Activated T-cell treated with anti-CD3 and anti-CD28 coated beads, Interleukin-2, amount 50 U/mL, for 72 hours (primary cell): Measurements from ENCODE around the gene TAAR9. TPM values are rescaled to one million over a fixed set of nuclear protein-coding genes. Genes with fewer than 3 reads are reported as not detected.

Experiments used
- ATAC-seq, 2 donors: fragments of 150-1000 bp; cut with Tn5 transposase; replicated peaks in 1 of 2; 2 replicates each; pipeline ENCODE4 v1.10.0; 2021; ENCODE audit warnings: moderate library complexity in 2 of 2, mild to moderate bottlenecking in 1 of 2
- DNase-seq, 2 donors: peaks; one replicate each; pipeline ENCODE4 v3.0.0; 2021 to 2022; ENCODE audit warnings: mixed read lengths in 1 of 2
- H3K27ac Mint-ChIP-seq: one replicate; pipeline ENCODE4 v1.8.0; 2022; ENCODE audit warnings: mild to moderate bottlenecking, moderate library complexity, mixed read lengths
- H3K27me3 Mint-ChIP-seq: one replicate; pipeline ENCODE4 v1.8.0; 2022; ENCODE audit warnings: low read depth, mixed read lengths
- H3K36me3 Mint-ChIP-seq, 2 donors: one replicate each; pipeline ENCODE4 v1.8.0; 2022; ENCODE audit warnings: mixed read lengths in 2 of 2, mild to moderate bottlenecking in 1 of 2; ENCODE audit not compliant: insufficient read depth in 2 of 2
- H3K4me1 Mint-ChIP-seq: one replicate; pipeline ENCODE4 v1.8.0; 2022; ENCODE audit warnings: low read depth, mixed read lengths
- H3K4me3 Mint-ChIP-seq, 2 donors: one replicate each; pipeline ENCODE4 v1.8.0; 2022; ENCODE audit warnings: mild to moderate bottlenecking in 2 of 2, mixed read lengths in 2 of 2, moderate library complexity in 2 of 2
- H3K9me3 Mint-ChIP-seq, 2 donors: one replicate each; pipeline ENCODE4 v1.8.0; 2022; ENCODE audit warnings: mixed read lengths in 2 of 2
- total RNA-seq, 2 donors: library from RNA; stranded (reverse); gene quantifications; one replicate each; pipeline ENCODE4 v1.2.3, GENCODE V29; 2022

Gene TAAR9
- total RNA-seq, 2 donors from 2014 or later: not detected

DNA sequence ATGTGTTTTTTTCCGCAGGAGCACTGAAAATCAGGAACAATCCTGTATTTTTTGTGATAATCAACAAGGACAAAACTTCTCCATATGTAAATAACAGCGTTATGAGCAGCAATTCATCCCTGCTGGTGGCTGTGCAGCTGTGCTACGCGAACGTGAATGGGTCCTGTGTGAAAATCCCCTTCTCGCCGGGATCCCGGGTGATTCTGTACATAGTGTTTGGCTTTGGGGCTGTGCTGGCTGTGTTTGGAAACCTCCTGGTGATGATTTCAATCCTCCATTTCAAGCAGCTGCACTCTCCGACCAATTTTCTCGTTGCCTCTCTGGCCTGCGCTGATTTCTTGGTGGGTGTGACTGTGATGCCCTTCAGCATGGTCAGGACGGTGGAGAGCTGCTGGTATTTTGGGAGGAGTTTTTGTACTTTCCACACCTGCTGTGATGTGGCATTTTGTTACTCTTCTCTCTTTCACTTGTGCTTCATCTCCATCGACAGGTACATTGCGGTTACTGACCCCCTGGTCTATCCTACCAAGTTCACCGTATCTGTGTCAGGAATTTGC is 32.2 kb downstream of the TAAR9 start, which contains the start of gene TAAR6:
Gene TAAR6, plus strand, starts transcription at position 102 of the 557 bp plus-strand sequence. Its CDS starts 0 bp downstream, at position 102.
- H3K27ac Mint-ChIP-seq: no peak within 1 kb of the TSS
- H3K4me1 Mint-ChIP-seq: no peaks in the 10 kb centered on the region
- no peak for DNase-seq
- H3K4me3 Mint-ChIP-seq: no peak within 1 kb of the TSS
- no peak for ATAC-seq
- no peaks in the 10 kb centered on the region for H3K9me3 Mint-ChIP-seq
- H3K36me3 Mint-ChIP-seq: no peaks in the 10 kb centered on the region
- H3K27me3 Mint-ChIP-seq: peaks cover 31% of the 10 kb centered on the region

DNA sequence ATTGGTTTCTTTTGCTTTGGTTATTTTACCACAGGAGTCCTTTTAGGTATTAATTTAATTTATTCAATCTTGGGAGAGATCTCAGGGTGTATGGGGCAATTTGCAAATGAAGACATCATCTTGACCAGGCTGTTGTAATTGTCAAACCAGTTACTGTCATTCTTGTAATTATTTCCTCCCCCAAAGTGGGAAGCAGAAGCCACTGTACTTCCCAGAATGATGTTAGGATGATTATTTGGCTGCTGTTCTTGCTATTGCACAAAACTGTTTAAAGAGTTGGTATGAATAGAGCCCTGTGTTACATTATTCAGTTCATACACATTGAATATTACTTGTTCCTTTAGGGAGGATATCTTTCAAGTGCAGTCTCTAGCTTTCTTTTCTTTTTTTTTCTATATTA is 33.7 kb downstream of the TAAR9 start:
- Mint-ChIP-seq H3K4me3 (no peak overlapping the region), H3K4me1 (no peaks in the 10 kb centered on the region), H3K27ac (no peak overlapping the region), H3K36me3 (no peaks in the 10 kb centered on the region), H3K9me3 (no peaks in the 10 kb centered on the region), H3K27me3 (peaks cover 38% of the 10 kb centered on the region)
- ATAC-seq (no peak), DNase-seq (no peak)

DNA sequence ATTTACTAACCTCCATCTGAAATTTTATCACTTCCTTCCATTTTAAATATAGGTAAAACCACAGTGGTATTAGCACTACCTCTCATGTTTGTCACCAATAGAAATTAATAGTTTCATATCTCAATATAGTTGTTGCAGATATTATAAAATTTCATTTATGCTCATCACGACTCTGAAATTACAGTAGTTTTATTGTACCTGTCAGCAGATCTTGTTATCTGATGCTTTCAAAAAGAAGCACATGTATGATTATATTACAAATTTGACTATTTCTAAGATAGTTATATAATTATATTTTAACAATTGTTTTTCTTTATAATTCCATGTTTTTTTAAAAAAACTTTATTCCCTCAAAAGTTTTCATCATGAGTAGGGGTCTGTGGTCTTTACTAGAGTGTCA is 46.6 kb downstream of the TAAR9 start:
- no peaks in the 10 kb centered on the region for H3K36me3 Mint-ChIP-seq
- H3K4me3 Mint-ChIP-seq: no peak overlapping the region
- ATAC-seq (no peak), DNase-seq (no peak)
- H3K4me1 Mint-ChIP-seq: no peaks in the 10 kb centered on the region
- peaks cover 0 to 2% of the 10 kb centered on the region in 2 donors for H3K9me3 Mint-ChIP-seq
- H3K27ac Mint-ChIP-seq: no peak overlapping the region
- H3K27me3 Mint-ChIP-seq: peaks cover 29% of the 10 kb centered on the region

DNA sequence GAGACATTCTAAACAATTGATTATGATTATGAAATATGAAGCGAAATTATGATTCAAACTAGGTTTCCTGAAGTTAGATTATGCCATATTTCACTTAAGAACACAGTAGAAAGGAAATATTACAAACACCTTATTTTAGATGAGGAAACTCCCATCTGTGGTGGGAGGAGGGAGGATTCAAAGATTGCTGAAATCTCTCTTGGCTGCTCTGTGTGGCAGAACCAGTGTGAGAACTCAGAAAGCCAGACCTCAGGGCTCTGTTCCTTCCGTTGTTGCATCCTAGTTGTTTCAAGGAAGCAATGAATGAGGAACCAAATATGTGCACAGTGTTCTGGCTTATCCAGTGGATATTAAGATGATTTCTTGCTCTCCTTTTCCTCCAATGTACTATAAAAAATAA is 49.3 kb downstream of the TAAR9 start:
- no peak for DNase-seq
- peaks cover 18% of the 10 kb centered on the region for H3K27me3 Mint-ChIP-seq
- no peak for ATAC-seq
- no peaks in the 10 kb centered on the region for H3K9me3 Mint-ChIP-seq
- no peaks in the 10 kb centered on the region for H3K36me3 Mint-ChIP-seq
- H3K27ac Mint-ChIP-seq: no peak overlapping the region
- H3K4me1 Mint-ChIP-seq: no peaks in the 10 kb centered on the region
- no peak overlapping the region for H3K4me3 Mint-ChIP-seq

Other genes starting within 250 kb of the TAAR9 start
- gene MOXD1, start 136.8 kb upstream of the TAAR9 start, total RNA-seq: not detected
- 10 to 100 TPM; 10.6 to 15.3 TPM for gene STX7, start 25.2 kb upstream of the TAAR9 start, total RNA-seq
- not detected for gene TAAR8, start 14.4 kb downstream of the TAAR9 start, total RNA-seq
- not detected for gene TAAR6, start 32.0 kb downstream of the TAAR9 start, total RNA-seq
- not detected for gene TAAR5, start 51.5 kb downstream of the TAAR9 start, total RNA-seq
- not detected for gene TAAR2, start 86.0 kb downstream of the TAAR9 start, total RNA-seq
- not detected for gene TAAR1, start 120.9 kb downstream of the TAAR9 start, total RNA-seq
- gene VNN1, start 175.8 kb downstream of the TAAR9 start, total RNA-seq: not detected
- gene VNN2, start 219.6 kb downstream of the TAAR9 start, total RNA-seq: 10 to 100 TPM; 14.4 to 16.6 TPM